Lower leg skin (tissue), 4 donors: ENCODE results near the gene HDLBP. TPM values are rescaled to one million over a fixed set of nuclear protein-coding genes. Genes with fewer than 3 reads are reported as not detected.
A peak's percentile ranks its signal among the peaks of the same experiment; 100 is the strongest.

Experiments used
- DNase-seq, 2 donors: peaks; one replicate each; pipeline ENCODE4 v3.0.0-alpha.2; 2019; ENCODE audit warnings: low spot score in 2 of 2
- H3K4me3 ChIP-seq: fragments of 200-600 bp; sonication (generic); 2 replicates; pipeline ENCODE4 v1.5.1; 2017; ENCODE audit warnings: mild to moderate bottlenecking, low read depth; ENCODE audit not compliant: poor library complexity, severe bottlenecking
- CTCF ChIP-seq, 3 donors: fragments of 450-650 bp; IDR thresholded peaks; one replicate each; pipeline ENCODE4 v1.5.1; 2016; ENCODE audit warnings: antibody characterized with exemption in 3 of 3, mild to moderate bottlenecking in 3 of 3, moderate library complexity in 2 of 3
- POLR2A ChIP-seq, 2 donors: fragments of 450-650 bp; IDR thresholded peaks; one replicate each; pipeline ENCODE4 v1.6.1; 2016 to 2017; ENCODE audit warnings: antibody characterized with exemption in 2 of 2, mild to moderate bottlenecking in 1 of 2, moderate library complexity in 1 of 2
- WGBS, 2 donors: methylation state at CpG; one replicate each; pipeline ENCODE4 v1.1.5; 2018; 5-methylcytosine and 5-hydroxymethylcytosine counted together
- intact Hi-C: fragments of 100-400 bp; cut with DNase I; formaldehyde crosslinking; loops from one replicate; pipeline ENCODE4 v1.15.0; 2023; ENCODE audit warnings: low total_unique reads
- total RNA-seq, 4 donors: library from RNA; depleted of rRNA; stranded (reverse); fragments of >200 nt; gene quantifications; one replicate each; pipeline ENCODE4 v1.1.0, GENCODE V29; 2016

HDLBP gene
- total RNA-seq, 4 donors from 2014 or later = 241 to 393 (median 294) TPM

GRCh38 chr2:241182126-241182525 lies 133.3 kb downstream of the HDLBP start:
- intact Hi-C loops = no loop called here
- DNase-seq = peak in 1 of 2 donors; percentile 56
- TF ChIP-seq CTCF (IDR thresholded peaks at IDR 0.05) = no peak
- TF ChIP-seq POLR2A (IDR thresholded peaks at IDR 0.05) = no peak
- 91 to 100% methylated on average over 3 of the region's 3 CpGs for WGBS, 2 donors
- no peak overlapping the region for H3K4me3 ChIP-seq

- TF ChIP-seq POLR2A (IDR thresholded peaks at IDR 0.05) (no peak), CTCF (IDR thresholded peaks at IDR 0.05) (no peak)
- H3K4me3 ChIP-seq = no peak overlapping the region
- no peak for DNase-seq
- intact Hi-C loops = no loop called here
- 88 to 93% methylated on average over 12 of the region's 12 CpGs for WGBS, 2 donors
These were observed 135.0 kb downstream of the HDLBP start for GRCh38 chr2:241180495-241180894.

- intact Hi-C loops = no loop called here
- WGBS, 2 donors = 54 to 74% methylated on average over 4 of the region's 4 CpGs
- no peak overlapping the region for H3K4me3 ChIP-seq
- DNase-seq = no peak
- no peak for TF ChIP-seq POLR2A (IDR thresholded peaks at IDR 0.05)
- TF ChIP-seq CTCF (IDR thresholded peaks at IDR 0.05) = no peak
These were observed 135.6 kb downstream of the HDLBP start for GRCh38 chr2:241179899-241180298.

- intact Hi-C loops = no loop called here
- WGBS, 2 donors = 74% methylated on average over 4 of the region's 4 CpGs
- DNase-seq = no peak
These were observed 136.5 kb downstream of the HDLBP start for GRCh38 chr2:241178961-241179360.

GRCh38 chr2:241177526-241178334 lies 137.7 kb downstream of the HDLBP start:
- 94 to 99% methylated on average over 12 of the region's 12 CpGs for WGBS, 2 donors

More at GRCh38 chr2:241178961-241179360, 136.5 kb downstream of the HDLBP start:
- no peak overlapping the region for H3K4me3 ChIP-seq
- TF ChIP-seq POLR2A (IDR thresholded peaks at IDR 0.05) (no peak), CTCF (IDR thresholded peaks at IDR 0.05) (no peak)

More at GRCh38 chr2:241177526-241178334, 137.7 kb downstream of the HDLBP start:
- no peak for DNase-seq
- intact Hi-C loops = no loop called here
- TF ChIP-seq CTCF (IDR thresholded peaks at IDR 0.05) (no peak), POLR2A (IDR thresholded peaks at IDR 0.05) (no peak)
- no peak overlapping the region for H3K4me3 ChIP-seq

Other genes starting within 250 kb of the HDLBP start
- gene MTERF4, start 213.4 kb downstream of the HDLBP start, total RNA-seq = 10 to 100 TPM; 26.4 to 58.2 (median 44.7) TPM
- gene PASK, start 166.2 kb downstream of the HDLBP start, total RNA-seq = 10 to 100 TPM in 1 of 4 donors, 1 to 10 TPM in 3; 4.8 to 11.9 (median 6.5) TPM
- 10 to 100 TPM; 36.8 to 68.7 (median 56.4) TPM for gene PPP1R7, start 165.2 kb downstream of the HDLBP start, total RNA-seq
- under 1 TPM; 0.19 to 0.67 (median 0.35) TPM for gene ANO7, start 127.0 kb downstream of the HDLBP start, total RNA-seq
- gene SEPTIN2, start 253 bp upstream of the HDLBP start, total RNA-seq = 100 to 1,000 TPM in 3 of 4 donors, 10 to 100 TPM in 1; 97.3 to 164 (median 124) TPM
- 10 to 100 TPM; 63.3 to 86.4 (median 66.0) TPM for gene FARP2, start 40.6 kb upstream of the HDLBP start, total RNA-seq
- 100 to 1,000 TPM; 137 to 315 (median 188) TPM for gene STK25, start 192.9 kb upstream of the HDLBP start, total RNA-seq
- gene BOK, start 243.1 kb upstream of the HDLBP start, total RNA-seq = 10 to 100 TPM; 44.2 to 59.9 (median 54.7) TPM